ENCODE data around the gene CSAG3.
"Not testable (repeated sequence)": the region's sequence is repeated elsewhere in the genome, so short reads cannot be mapped to it uniquely, and the experiment has no call there.

- not testable (repeated sequence) for TF ChIP-seq CTCF, POLR2A (IDR thresholded peaks at IDR 0.05)
These were observed 4.1 kb upstream of the CSAG3 start for GRCh38 chrX:152754871-152755270.

All from gastroesophageal sphincter (tissue), 3 donors.